Head of caudate nucleus (tissue), 42 donors: ENCODE measurements around the gene LITAF.
"Not testable (repeated sequence)": the region's sequence is repeated elsewhere in the genome, so short reads cannot be mapped to it uniquely, and the experiment has no call there.

Experiments
- DNase-seq, 42 donors: peaks; one replicate each; pipeline versions ENCODE4 v3.0.0 to v3.0.0-alpha.2; 2020 to 2021; ENCODE audit warnings: mixed read lengths in 7 of 42
- intact Hi-C: fragments of 100-400 bp; cut with DNase I; formaldehyde crosslinking; loops from one replicate; pipeline ENCODE4 v1.15.0; 2022

Gene LITAF

DNA sequence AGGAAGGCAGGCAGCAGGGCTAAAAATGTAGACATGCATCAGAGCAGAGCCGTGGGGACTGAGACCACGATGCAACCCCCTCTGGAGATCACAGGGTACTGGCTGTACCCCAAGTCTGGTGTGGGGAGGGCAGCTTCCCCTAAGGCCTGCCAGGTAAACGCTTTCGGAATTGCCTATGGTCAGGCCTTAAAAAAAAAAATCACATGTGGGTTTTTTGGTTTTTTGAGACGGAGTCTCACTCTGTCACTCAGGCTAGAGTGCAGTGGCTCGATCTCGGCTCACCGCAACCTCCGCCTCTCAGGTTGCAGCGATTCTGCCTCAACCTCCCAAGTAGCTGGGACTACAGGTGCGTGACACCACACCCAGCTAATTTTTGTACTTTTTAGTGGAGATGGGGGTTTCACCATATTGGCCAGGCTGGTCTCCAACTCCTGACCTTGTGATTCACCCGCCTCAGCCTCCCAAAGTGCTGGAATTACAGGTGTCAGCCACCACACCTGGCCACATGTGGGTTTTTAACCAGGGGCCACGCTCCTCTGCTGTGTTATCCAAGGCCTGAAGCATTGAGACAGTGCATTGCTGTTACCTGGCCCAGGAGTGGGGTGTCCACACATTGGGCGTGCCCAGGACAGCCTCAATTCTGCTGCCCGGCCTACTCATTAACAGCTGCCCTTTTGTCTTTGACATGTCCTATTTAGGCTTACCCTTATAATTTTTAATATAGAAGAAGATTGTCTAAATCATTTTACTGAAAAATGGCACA, 50.4 kb downstream of the LITAF start:
- intact Hi-C loops: no loop called here
- no peak for DNase-seq

DNA sequence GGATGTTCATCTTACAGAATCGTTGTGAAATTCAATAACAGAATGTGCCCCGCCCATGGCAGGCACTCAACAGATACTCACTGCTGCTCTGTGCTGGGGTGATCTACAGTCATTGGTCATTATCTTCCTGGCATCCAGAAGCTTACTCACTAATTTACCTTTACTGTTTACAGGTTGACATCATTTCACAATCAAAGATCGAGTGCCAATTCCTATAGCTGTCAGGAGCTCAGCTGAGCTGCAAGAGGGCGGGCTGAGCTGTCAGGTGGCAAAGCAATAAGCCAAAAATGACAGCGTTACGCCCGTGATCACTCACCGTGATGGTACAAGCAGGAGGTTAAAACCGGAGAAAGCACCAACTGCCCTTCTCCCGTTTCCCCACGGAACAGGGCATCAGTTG, 51.2 kb downstream of the LITAF start:
- DNase-seq: peak in 21 of 42 donors; percentile 17 to 72 (median 36)
- intact Hi-C loops: loop anchor here (2.0 kb wide), 1 partner anchor 105 kb away; no protein-coding TSS in a partner anchor

DNA sequence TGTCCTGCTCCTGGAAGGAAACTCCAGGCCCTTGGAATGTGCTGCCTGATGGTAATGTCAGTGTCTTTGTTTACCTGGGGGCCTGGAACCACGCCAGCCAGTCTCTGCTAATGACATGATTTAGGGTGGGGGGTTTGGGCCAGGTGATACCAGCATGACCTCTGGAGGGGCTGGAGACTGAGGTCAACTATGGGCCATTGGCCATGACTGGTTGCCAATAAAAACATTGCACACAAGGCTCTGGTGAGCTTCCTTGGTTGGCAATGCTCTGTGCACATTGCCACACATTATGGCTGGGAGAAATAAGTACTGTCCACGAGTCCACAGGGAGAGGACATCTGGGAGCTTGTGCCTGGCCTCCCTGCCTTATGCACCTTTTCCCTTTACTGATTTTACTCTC, 52.5 kb downstream of the LITAF start:
- no peak for DNase-seq
- intact Hi-C loops: loop anchor here (2.0 kb wide), 1 partner anchor 107 kb away; no protein-coding TSS in a partner anchor

DNA sequence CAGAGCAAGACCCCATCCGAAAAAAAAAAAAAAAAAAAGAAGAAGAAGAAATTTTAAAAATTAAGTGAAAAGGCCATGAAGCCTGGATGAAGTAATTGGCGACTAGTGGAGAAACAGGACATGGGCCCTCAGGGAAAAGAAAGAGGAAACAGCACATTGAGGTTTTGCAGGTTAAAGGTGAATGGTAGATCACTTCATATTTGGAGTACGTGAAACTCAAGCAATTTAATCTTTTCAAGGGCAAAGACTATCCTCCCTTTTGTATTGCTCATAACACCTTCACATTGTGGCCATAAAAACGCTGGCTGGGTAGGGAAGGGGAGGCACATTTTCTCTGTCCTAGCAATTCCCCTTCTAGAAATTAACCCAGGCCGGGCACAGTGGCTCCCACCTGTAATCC, 53.1 kb downstream of the LITAF start:
- no peak for DNase-seq
- intact Hi-C loops: no loop called here

DNA sequence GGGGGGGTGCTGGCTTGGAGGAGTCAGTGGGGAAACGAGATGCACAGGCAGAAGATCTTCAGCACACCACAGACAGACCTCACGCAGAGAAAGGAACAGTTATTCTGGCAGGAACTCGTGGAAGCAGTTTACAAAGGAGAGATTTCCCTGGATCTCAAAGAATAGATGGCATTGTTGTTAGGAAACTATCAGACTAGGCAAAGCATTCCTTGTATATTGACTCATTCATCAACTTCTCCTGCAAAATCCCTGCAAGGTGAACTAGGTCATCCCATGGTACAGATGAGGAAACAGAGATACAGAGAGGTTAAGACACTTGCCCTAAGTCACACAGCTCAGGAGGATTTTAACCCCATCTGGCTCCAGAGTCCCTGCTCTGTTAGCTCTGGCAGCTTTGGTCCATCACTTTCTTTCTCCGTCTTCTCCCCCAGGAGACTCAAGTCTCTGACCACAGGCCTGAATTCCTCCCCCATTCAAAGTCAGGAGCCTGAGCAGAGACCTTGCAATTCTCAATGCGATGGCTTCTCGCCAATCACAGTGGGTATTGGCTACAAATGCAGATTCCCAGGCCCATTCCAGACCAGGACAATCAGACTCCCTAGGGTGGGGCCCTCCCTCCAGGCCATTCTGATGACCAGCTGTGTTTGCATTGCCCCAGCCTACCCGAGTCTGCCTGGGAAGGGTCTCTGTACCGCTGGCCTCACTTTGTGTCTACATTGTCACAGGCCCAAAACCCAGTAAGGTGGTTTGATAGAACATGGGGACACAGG, 56.4 kb downstream of the LITAF start:
- DNase-seq: no peak
- intact Hi-C loops: no loop called here

DNA sequence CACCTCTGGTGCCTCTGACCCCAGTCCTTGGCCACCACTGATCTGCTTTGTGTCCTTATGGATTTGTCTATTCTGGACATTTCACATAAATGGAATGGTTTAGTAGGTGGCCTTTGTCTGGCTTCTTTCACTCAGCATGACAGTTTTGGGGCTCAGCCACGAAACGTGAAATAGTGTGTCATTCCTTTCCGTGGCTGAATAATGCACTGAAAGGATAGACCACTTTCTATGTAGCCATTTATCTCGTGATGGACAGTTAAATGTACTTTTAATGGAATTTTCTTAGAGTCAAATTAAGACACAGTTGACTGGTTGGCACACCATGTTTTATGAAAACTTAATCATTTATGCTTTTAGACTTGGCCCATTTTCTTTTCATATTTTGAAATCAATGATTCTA, 57.4 kb downstream of the LITAF start:
- intact Hi-C loops: no loop called here
- DNase-seq: no peak

DNA sequence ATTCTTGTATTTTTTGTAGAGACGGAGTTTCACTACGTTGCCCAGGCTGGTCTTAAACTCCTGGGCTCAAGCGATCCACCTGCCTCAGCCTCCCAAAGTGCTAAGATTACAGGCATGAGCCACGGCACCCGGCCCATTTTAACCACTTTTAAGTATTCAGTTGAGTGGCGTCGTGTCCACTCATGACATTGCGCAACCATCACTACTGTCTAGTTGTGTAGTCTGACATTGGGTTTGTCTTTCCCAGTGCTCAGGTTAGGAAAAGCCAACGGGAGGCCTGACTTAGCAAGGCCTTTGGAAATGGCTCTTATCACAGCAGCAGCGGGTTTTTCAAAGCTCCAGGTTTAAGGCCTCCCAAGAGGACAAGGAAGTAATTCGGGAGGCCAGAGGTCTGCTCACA, 58.7 kb downstream of the LITAF start:
- DNase-seq: no peak
- intact Hi-C loops: no loop called here

DNA sequence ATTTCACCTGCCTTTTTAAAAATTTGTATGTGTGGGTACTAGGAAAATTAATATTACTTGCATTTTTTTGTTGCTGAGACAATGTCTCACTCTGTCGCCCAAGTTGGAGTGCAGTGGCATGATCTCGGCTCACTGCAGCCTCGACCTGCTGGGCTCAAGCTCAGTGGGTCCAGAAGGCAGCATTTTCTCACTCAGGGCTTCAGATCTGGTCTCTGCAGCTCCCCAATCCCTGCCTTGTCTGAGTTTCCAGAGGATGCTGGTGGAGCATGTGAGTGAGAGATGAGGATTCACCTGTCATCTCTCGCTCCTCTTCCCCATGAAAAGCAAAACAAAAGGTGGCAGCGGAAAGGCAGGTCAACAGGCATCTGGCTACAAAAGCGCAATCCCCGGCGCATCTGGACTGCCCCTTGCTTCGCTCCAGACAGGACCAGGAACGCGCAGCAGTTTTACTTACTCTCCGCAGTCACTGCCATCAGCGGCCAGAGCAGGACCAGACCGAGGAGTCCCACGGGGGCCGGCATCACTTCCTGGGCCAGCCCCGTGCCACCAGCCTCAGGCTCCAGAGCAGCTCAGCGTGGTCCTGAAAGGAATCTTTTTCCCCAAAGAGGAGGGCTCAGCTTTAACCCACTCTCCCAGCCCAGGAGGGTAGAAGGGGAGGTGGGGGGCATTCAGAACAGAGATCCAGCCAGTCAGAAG, 59.9 kb downstream of the LITAF start:
- intact Hi-C loops: no loop called here
- DNase-seq: no peak

DNA sequence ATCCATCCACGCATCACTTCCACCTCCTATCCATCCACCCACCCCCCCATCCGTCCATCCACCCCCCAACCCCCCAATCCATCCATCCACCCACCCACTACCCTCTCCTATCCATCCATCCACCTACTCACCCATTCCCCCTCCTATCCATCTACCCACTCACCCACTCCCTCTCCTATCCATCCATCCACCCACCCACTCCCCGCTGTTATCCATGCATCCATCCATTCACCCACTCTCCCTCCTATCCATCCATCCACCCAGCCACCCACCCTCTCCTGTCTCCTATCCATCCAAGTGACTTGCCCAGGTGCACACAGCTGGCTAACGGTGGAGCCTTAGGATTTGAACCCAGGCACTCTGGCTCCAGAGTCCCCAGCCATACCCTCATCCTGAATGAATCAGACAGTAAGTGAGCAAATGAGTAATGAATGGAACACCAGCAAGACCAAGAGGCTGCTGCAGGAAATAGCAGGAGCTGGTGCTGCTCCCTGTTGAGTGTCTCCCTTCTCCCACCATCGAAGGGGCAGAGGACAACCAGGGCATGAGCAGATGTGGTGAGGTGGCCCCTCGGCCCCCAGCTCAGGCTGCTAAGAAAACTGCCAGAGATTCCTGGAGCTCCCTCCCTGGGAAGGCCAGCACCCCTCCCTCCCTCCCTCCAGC, 62.5 kb downstream of the LITAF start:
- DNase-seq: no peak
- intact Hi-C loops: no loop called here

DNA sequence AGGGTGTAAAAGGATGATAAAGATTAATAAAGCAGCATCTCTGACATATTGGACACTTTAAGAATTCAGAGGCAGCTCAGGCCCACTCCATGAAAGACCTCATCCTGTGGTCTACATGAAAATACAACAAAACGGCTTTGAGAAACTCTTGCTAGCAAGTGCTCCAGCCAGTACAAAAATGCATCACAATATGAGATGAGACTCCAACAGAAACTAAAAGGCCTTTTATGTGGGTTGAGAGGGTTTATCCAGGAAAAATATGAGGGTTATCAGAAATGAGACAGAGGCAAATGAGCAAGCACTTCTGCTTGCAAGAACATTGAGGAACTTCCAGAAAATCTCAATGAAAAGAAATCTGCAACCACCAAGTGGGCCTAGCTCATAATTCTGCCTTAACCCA, 65.7 kb downstream of the LITAF start:
- intact Hi-C loops: no loop called here
- no peak for DNase-seq

DNA sequence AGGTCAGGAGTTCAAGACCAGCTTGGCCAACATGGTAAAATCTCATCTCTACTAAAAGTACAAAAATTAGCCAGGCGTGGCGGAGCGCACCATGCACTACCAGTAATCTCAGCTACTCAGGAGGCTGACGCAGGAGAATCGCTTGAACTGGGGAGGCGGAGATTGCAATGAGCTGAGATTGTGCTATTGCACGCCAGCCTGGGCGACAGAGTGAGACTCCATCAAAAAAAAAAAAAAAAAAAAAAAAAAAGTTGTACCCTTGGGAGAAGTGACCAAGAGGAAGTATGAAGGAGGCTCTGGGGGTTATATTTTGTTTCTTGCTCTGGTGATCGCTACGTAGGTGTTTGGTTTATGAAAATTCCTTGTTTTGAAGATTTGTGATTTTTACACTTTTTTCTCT, 66.3 kb downstream of the LITAF start:
- no peak for DNase-seq
- intact Hi-C loops: no loop called here

DNA sequence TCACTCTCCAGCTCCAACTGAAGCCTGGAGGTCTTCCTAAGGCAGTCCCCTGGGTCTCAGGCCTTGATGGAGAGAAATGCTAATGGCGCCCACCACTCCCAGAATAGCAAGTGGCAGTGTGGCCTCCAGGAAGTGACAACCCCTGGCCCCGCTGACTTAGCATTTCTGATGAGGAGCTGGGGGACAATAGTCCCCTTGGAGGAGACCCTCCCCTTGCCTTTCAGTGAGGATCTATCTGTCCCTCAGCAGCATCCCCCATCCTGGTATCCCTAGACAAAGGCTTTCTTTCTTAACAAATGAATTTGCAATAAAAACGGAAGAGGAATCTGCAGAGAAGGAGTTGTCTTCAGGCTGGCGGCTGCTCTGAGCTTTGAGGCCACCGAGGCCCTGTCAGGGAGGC, 68.8 kb downstream of the LITAF start:
- DNase-seq: no peak
- intact Hi-C loops: no loop called here

DNA sequence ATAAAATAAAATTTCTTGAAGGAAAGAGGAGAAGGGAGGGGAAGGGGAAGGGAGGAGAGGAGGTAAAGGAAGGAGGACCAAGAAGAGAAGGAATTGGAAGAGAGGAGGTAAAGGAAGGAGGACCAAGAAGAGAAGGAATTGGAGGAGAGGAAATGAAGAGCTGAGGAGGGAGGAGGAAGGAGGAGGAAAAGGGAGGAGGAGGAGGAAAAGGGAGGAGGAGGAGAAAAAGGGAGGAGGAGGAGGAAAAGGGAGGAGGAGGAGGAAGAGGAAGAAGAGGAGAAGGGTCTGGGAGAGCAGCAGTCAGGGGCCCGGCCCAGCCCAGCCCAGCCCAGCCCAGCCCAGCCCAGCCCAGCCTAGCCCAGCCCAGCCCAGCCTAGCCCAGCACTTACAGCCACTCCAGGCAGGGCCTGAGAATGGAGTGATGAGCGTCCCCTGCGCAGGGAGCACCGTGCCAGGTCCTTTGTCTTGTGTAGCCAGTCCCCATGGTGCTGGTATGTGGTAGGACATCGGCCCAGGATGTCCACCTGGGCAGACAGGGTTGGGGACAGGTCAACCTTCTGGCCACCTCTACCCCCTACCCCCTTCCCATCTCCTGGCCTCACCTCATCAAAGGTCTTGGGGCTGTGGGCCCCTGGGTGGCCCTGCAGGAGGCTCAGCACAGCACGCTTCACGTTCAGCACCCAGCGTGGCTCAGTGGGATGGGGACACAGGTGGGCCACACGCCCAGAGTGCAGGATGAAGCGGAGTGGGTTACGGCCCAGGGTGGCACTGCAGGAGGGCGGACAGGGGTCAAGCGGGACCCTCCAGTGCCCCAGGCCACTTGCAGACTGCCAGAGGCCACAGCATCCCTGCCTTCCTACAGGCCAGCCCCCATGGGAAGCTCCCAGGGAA, 70.9 kb downstream of the LITAF start:
- intact Hi-C loops: no loop called here

DNA sequence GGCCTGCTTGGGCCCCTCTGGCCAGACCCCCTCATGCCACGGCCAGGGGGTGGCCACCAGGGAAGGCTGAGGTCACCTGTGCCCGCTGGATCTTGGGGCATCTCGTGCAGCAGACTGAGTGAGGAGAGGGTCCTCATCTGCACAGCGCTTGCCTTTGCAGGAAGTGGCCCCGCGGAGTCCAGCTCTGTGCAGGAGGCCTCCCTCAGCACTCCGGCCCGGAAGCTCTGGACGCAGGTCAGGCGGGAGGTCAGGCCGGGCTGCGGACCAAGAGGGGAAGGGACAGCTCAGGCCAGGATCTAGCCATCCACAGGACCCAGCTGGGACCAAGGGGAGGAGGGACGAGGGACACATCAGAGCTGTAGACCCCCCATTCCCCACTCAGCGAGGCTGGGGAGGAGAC, 72.4 kb downstream of the LITAF start:
- intact Hi-C loops: no loop called here
- no peak for DNase-seq

More for the DNA sequence above, 70.9 kb downstream of the LITAF start:
- DNase-seq: no peak

DNA sequence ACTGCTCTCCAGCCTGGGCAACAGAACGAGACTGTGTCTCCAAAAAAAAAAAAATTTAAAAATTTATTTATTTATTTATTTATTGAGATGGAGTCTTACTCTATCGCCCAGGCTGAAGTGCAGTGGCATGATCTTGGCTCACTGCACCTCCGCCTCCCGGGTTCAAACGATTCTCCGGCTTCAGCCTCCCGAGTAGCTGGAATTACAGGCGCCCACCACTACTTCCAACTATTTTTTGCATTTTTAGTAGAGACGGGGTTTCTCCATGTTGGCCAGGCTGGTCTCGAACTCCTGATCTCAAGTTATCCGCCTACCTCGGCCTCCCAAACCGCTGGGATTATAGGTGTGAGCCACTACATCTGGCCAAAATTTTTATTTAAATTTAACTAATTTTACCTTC, 73.4 kb downstream of the LITAF start:
- intact Hi-C loops, DNase-seq: not testable (repeated sequence)

DNA sequence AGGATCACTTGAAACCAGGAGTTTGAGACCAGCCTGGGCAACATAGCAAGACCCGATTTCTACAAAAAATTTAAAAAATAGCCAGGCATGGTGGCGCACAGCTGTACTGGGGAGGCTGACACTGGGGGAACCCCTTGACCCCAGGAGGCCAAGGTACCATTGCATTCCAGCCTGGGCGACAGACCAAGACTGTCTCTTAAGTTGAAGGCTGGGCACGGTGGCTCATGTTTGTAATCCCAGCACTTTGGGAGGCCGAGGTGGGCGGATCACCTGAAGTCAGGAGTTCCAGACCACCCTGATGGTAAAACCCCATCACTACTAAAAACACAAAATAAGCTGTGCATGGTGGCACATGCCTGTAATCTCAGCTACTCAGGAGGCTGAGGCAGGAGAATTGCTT, 74.9 kb downstream of the LITAF start:
- intact Hi-C loops: no loop called here
- no peak for DNase-seq

DNA sequence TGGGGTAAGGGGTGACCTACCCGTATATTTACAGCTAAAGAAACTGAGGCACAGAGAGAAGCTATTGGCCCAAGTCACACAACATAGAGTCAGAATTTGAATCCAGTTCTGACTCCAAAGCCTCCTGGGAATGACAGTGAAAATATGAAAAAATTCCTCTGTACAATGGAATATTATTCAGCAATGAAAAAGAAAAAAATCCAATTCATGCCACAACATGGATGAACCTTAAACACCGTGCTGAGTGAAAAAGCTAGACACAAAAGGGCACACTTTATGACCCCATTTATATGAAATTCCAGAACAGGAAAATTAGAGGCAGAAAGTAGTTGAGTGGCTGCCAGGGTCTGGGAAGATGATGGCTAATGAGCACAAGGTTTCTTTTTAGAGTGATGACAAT, 75.4 kb downstream of the LITAF start:
- intact Hi-C loops: no loop called here
- no peak for DNase-seq

DNA sequence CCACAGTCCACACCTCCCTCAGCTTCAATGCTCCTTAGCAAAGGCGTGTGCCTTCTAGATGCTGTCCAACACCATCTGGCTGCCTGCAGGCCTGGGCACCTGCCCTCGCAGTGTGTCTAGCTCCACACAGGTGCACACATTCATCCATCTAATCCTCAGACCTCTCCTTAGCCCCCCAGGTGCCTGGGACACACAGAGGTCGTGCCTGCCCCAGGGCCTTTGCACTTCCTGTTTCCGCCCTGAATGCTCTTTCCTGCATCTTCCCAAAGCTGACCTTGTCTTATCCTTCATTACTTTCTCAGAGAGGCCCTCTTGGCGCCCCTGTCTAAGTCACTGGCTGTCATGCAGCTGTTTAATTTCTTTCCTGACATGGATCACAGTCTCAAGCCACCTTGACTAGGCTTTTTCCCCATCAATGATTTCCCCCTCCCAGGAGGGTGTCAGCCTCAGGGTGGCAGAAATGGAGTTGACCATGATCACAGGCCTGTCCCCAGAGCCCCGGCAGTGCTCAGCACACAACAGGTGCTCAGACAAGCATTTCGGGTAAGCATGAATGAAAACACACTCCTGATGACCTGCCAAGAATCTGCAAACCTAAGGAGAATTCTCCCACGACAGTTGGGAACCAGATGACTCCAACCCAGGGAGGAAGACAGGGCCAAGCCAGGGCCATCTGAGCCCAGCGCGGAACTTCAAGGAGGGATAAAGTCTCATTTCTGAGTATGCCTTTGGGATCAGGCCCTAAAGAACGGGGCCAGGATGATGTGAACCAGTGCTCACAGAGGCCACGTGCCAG, 76.3 kb downstream of the LITAF start:
- intact Hi-C loops: no loop called here
- no peak for DNase-seq
